SK-MEL-5 (cell line): ENCODE data around the gene HAO2. TPM values are rescaled to one million over a fixed set of nuclear protein-coding genes. Genes with fewer than 3 reads are reported as not detected.
A peak's percentile ranks its signal among the peaks of the same experiment; 100 is the strongest.
"Not testable (repeated sequence)": the region's sequence is repeated elsewhere in the genome, so short reads cannot be mapped to it uniquely, and the experiment has no call there.

Experiments
- DNase-seq: peaks from one replicate; pipeline ENCODE4 v3.0.0-alpha.2; 2016; ENCODE audit warnings: low read depth, low spot score
- in situ Hi-C: cut with HindIII; loops from 2 replicates; pipeline ENCODE4 v1.10.0; 2016; ENCODE audit warnings: low sequenced_read_pairs, high pct_unique_total_duplicates, low pct_unique_long_range_greater_than_20kb
- polyA plus RNA-seq, 2 experiments: library from polyadenylated mRNA; depleted of rRNA; stranded (reverse); fragments of >200 nt; gene quantifications; 2 replicates each; pipeline ENCODE4 v1.2.3, GENCODE V29; 2015
- total RNA-seq: library from RNA; depleted of rRNA; stranded (reverse); fragments of >200 nt; shearing (Covaris generic); gene quantifications from 2 replicates; pipeline ENCODE4 v1.2.3, GENCODE V29; 2014; rRNA removed

HAO2 gene
- 0.21 and 0.43 TPM in 2 replicates for total RNA-seq
- polyA plus RNA-seq (2015; cell fraction: cytosol; rRNA removed) = 0.14 and 0.38 TPM in 2 replicates
- 0.74 and 10.4 TPM in 2 replicates for polyA plus RNA-seq (2015; cell fraction: nucleus; rRNA removed)

DNA sequence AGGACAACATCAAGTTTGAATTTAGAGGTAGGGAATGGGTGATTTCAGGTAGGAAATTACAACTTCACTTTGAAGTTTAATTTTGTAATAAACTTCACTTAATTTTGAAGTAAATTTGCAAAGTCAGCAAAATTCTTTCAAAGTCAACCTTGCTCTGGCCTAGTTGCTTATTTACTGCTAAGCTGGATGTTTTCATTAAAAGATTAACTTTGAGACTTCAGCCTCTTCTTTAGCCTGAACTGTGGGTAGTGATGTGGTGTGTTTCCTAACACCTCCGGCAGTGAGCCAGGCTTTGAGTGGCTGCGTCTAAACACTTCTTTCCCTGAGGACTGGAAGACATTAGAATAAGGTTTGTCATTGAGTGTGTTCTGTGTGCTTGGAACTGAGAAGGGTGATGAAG is at the start of gene HAO2:
Gene HAO2, plus strand, starts transcription at position 232 of the 400 bp plus-strand sequence. CDS start 12,301 bp downstream, outside the sequence.
- in situ Hi-C loops = no loop called here
- DNase-seq = no peak

DNA sequence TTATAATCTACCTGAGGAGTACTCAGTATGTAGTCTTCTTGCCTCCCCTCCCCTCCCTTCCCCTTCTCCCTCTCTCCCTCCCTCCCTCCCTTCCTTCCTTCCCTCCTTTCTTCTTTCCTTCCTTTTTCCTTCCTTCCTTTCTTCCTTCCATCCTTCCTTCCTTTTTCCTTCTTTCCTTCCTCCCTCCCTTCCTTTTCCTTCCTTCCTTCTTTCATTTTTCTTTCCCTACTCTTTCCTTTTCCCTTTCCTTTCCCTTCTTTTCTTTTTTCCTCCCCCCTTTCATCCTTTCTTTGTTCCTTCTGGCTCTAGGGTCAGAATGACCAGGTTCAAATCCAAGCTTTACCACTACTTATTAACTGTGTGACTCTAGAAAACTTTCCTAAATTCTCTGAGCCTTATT is 48.5 kb upstream of the HAO2 start:
- in situ Hi-C loops = no loop called here
- no peak for DNase-seq

DNA sequence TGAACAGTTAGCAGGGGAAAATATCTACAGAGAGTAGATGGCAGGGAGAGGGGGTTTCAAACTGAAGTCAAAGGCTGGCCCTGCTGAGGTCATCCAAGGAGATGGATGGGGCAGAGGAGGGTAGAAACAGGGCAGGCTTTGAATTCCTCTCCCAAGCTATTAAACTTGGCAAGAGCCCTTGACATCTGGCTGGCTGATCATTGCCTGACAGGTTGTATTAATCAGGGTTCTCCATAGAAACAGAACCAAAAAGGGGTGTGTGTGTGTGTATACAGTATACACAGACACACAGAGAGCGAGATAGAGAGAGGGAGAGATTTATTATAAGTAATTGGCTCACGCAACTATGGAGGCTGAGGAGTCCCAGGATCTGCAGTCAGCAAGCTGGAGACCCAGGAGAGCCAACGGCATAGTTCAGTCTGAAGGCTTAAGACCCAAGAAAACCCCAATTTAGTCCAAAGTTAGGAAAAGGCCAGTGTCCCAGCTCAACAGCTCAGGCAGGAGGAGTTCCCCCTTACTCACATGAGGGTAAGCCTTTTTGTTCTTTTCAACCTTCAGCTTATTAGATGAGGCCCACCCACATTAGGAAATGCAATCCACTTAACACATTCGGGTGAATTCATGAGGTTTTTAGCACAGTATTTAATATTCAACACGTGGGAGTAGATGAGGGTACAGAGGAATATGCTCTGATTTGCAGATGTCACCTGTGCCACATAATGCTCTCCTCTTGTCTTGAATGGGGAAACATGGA is 46.7 kb upstream of the HAO2 start:
- in situ Hi-C loops = no loop called here
- DNase-seq = no peak

DNA sequence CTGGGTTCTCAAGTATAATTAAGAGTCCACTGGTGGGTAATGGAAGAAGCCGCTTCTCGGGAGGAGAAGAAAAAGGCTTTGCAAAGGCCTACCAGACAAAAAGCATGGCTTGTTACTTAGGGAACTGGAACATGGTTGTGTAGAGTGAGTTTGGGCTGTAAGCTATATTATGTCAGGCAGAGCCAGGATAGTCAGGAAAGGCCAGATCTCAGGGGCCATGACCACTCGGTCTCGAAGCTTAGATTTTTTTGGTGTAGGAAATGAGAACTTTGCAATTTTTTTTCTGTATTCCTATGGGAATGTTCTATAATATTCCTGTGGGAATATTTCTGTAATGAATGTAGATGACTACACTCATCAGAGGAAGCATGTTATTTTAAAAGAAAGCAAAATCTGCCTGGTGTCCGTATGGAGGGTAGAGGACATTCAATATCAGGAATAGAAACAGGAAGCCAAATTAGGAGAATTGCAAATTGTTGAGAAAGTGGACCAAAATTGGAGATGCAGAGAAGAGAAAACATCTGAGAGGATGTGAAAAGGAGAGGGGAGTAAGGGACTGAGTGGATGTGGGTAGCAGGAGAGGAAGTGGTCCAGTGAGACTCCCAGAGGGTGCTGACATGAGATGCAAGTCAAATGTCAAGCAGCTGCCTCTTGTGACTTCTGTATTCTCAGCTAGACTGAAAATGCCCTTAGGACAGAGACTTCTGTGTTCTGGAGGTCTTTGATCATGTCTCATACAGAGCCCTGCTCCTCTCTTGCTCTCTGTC is 45.2 kb upstream of the HAO2 start:
- peak; percentile 99 for DNase-seq
- in situ Hi-C loops = no loop called here

DNA sequence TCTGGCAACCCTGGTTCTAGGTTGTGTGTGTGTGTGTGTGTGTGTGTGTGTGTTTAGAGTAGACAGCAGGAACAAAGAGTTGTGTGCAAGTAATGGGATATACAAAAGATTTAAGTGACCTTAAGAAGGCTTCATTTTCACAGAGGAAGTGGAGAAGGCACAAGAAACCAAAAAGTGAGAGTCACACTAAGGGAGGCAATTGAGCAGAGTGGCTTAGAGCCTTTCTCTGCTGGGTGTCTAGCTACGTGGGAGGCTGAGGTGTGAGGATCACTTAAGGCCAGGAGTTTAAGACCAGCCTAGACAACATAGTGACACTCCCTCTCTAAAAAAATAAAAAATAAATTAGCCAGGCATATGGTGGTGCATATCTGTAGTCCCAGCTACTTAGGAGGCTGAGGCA is 44.4 kb upstream of the HAO2 start:
- no peak for DNase-seq
- in situ Hi-C loops = no loop called here

DNA sequence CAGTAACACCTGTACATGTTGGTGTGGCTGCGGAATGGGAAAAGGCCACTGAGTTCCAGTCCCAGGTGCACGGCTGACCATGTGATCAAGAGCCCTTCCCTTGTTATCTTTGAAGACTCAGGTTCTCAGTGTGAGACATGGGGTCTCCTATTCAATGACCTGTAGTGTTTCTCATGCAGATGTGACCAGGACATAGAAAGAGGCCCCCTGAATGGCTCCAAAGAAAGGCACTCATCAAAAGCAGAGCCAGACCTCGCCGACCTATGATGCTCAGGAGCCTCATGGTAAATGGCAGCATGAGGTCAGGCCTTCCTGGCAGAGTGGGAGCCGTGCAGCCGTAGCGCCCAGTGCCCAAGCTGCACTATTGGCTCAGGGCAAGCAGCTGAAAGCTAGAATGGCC is 42.3 kb upstream of the HAO2 start:
- DNase-seq = no peak
- in situ Hi-C loops = no loop called here

DNA sequence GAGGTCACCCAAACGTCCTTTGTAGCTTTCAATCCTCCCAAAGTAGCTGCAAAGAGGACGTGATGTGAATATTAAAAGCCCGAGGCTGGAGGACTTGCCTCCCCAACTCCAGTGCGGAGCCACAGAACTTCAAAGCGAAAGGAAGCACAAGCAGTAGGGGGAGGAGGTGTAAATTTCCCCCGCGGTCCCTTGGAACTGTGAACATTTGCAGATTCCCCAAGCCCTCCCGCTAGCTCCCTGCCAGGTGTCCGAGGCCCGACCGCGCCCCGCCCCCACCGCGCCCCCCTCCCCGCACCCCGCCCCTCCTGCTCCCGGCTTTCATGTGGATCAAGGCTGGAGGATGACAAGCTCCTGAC is 41.5 kb upstream of the HAO2 start:
- in situ Hi-C loops = no loop called here

DNA sequence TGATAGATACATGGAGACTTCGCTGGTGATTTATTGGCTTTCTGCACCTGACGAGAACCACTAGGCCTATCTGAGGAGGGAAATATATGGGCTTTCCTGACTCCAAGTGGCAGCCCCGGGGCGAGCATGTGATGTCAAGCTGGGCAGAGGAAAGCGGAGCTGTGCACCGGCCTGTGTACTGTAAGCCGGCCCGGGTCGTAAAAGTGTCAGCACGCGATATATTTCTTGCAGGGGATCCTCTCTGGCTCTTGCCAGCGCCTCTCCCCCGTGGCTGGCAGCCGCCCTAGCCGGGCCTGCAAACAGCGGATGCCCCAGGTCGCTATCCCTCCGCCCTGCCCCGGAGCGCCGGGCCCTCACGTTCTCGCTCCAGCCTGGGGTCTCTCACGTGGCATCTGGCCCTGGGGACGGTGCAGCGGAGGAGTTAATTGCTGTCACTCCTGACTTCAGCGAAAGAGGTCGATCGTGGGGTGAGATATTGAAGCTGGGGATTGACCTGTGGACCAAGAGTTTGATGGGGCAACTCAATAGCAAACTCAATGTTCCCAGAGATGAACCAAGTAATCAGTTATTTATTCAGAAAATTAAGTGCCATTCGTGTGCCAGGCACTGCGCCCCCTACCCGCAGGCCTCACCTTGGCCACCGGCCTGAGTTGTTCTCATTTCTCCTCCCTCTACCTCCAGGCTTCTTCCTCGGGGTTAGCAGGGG is 41.0 kb upstream of the HAO2 start:
- DNase-seq = peak; percentile 42
- in situ Hi-C loops = no loop called here

More for the DNA sequence above, 41.5 kb upstream of the HAO2 start:
- peak; percentile 14 for DNase-seq

DNA sequence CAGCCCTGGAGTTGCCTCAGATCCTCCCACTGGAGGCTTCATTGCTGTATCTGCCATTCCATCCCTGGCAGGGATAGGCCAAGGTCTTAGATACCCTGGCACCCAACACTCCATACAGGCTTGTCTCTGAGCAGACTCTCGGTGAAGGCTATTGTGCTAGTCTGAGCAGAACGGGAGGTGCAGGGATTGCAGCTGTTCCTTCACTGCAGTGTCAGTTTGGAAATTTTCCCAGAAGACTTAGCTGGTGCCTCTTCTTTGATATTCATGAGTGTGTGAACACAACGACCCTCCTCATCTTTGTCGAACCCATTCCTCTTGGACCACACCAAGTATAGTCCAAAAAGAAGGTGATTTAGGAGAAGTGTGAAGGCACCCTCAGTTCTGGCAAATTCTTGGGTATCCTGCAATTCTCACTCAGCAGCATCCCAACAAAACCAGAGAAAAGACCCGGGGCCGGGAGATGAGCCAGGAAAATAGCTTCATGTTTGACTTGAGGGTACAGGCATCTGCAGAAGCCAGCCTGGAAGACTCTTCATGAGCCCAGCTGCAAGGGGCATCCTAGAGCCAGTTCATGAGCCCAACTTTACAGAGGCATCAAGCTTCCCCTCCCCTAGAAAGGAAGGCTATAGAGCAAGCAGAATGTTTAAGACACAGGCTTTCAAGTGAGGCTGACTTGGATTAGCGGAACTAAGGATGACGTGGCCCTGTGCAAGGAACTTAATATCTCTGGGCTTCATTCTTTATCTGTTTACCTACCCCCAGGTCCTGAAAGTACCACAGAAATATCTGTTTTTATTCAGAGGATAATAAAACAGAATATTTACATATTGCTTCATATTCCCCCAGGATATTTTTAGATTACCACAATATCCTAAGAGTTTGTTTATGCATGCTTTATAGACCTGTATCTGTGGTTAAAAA is 38.8 kb upstream of the HAO2 start:
- no peak for DNase-seq
- in situ Hi-C loops = no loop called here

DNA sequence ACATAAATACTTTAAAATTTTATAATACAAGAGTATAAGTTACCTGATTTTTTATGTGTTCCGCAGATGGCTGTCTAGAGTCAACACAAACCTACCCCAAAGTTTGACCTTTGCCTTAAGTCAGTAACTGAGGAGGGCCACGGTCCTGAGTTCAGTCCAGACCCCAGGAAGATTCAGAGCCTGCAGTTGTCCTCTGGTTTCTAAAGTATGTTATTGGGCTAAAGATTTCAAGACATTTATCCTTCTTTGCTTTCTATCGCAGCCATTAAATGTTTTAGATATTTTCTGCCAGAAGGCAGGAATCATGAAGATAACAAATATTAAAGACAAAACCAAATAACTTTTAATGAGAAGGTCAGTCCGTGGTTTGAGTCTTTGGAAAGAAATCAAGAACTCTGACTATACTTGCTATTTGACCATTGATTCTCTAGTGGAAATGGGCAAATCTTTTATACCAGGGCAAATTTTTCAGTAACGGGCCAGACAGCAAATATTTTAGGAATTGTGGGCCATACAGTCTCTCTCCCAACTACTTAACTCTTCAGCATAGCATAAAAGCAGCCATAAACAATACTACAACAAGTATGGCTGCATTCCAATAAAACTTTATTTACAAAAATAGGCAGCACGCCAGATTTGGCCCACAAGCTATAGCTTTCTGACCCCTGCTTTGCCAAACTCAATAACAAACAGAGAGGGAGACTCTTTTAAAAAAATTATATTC is 38.0 kb upstream of the HAO2 start:
- DNase-seq = no peak
- in situ Hi-C loops = no loop called here

DNA sequence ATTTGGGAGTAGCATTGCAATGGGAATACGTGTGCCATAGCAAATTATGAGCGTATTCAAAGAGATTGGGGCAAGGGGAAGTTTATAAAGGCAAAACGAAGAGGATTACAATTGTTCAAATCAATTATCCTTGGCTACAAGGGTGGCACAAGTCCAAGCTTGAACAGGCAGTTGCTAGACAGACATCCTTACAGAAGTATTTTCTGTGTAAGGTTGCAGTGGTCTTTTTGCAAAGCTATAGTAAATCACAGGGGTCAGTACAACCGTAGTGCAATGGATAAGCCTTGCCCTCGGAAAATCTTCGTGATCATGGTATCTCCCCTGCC is 37.4 kb upstream of the HAO2 start:
- in situ Hi-C loops = no loop called here
- no peak for DNase-seq

DNA sequence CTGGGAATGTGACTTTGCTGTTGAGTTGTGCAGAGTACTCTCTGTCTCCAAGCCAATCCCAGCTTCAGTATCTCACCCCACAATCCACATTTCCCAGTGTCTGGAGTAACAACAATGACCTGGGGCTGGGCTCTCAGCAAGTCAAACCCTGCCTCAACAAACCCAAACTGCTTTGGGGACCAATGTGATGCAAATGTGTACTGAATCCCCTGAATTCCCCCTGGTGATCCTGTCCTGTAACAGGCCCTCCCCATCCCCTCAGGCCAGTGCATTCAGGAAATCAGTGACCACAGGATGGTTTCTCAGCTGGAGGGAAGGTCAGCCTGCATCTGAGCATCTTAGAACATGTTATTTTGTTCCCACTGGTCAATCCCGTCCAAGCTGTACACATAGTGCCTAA is 36.7 kb upstream of the HAO2 start:
- in situ Hi-C loops = no loop called here
- no peak for DNase-seq

DNA sequence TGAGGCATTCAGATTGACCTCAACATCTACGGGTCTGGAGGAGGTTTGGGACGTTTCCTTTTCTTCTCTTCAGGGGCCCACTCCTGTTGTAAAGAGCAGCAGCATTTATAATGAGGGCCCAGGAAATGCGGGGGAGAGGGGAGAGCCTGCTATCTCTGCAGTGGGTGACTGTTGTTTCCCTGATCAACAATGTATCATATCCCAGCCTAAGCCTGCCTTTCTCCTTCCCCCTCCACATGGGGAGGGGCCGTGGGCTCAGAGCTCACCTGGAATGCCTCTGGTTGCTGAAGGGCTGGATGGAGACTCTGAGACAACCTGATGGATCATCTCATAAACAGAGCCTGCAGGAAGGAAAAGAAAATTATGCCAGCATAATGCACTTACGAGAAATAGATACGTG is 36.0 kb upstream of the HAO2 start:
- DNase-seq = no peak
- in situ Hi-C loops = no loop called here

DNA sequence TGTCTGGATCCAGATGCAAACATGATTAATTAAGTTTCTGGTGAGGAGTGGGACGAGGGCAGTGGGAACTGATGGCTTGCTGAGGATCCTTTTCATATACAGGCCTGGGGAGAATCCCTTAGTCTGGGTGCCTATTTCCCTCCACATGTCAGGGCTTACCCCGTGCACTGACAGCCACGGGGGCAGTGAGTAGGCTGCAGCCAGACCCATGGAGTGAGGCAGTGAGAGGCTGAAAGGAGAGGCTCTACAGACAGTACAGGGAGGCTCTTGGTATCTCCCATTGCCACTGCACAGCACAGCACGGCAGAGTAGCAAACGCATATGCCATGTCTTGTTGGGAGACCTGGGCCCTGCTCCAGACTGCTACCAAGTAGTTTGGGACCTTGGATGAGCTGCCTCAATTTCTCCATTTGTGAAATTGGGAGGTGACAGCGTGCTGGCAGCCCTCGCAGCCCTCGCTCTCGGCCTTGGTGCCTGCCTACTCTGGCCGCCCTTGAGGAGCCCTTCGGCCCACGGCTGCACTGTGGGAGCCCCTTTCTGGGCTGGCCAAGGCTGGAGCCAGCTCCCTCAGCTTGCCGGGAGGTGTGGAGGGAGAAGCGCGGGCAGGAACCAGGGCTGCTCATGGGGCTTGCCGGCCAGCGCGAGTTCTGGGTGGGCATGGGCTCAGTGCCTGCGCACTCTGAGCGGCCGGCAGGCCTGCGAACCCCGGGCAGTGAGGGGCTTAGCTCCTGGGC is 35.3 kb upstream of the HAO2 start:
- no peak for DNase-seq
- in situ Hi-C loops = no loop called here

DNA sequence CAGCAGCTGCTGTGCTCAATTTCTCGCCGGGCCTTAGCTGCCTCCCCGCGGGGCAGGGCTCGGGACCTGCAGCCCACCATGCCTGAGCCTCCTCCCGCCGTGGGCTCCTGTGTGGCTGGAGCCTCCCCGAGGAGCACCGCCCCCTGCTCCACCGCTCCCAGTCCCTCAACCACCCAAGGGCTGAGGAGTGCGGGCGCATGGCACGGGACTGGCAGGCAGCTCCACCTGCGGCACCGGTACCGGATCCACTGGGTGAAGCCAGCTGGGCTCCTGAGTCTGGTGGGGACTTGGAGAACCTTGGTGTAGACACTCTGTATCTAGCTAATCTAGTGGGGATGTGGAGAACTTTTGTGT is 34.7 kb upstream of the HAO2 start:
- in situ Hi-C loops, DNase-seq: not testable (repeated sequence)

DNA sequence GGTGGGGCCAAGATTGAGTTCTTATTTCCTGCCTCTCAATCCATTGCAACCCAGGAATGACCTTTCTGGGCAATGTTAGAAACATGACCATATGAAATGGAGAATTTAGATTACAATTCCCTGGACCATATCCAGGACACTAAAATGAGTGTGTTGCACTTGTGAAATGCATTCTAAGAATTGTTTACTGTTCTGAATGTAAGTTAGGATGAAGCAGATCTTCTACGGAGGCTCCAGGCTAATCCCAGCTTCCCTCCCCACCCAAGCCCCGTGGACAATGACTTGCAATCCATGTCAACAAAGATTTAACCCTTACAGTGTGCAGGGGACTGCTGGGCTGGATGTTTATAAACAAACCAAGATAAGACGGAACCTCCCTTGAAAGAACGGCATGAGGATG is 31.7 kb upstream of the HAO2 start:
- DNase-seq = no peak

More for the DNA sequence above, 31.7 kb upstream of the HAO2 start:
- in situ Hi-C loops = no loop called here
